Pons (tissue), 1 donor: ENCODE measurements around the gene TBC1D4.
A peak's percentile ranks its signal among the peaks of the same experiment; 100 is the strongest.
"Not testable (repeated sequence)": the region's sequence is repeated elsewhere in the genome, so short reads cannot be mapped to it uniquely, and the experiment has no call there.

Experiments used
- DNase-seq: peaks from one replicate; pipeline ENCODE4 v3.0.0-alpha.2; 2016; ENCODE audit warnings: low spot score

The TBC1D4 gene

DNA sequence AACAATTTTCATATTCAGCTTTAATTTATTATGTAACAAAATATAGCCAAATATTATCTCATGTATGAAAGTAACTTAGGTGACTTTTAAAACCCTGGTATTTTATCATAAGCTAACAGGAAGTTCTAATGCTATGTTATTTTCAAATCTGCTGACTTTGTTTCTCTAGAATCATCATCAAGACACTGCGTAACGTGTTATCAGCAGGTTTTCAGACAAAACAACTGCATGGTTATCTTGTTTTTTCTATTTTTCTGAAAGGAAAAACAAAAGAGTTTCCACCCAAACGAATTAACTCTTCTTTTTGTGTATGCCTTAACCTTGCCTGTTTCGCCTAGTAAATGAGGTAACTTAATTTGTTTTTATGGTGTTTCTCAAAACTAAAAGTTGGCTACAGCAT, 156.3 kb downstream of the TBC1D4 start:
- DNase-seq: no peak

DNA sequence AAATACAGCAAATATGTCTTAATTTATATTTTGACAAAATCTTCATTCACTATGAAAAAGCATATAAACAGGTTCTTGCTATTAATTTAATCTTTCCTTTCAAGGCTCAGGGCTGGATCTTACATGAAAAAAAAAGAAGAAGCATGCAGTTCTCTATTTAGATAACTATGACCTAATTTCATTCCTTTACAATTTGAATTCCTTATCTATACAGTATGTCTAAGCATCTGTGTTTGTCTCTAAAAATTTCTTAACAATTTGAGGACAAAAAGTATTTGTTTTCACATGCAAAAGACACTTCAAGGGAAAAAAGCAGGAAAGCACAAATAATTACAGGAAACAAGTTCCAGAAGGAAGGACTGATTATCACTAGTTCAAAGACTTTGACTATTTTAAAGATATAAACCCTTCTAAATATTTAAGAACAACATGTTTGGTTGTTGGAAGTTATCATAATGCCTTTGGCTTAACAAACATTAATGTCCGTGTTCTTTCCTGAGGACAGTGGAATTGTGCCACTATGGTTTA, 157.5 kb downstream of the TBC1D4 start:
- no peak for DNase-seq

DNA sequence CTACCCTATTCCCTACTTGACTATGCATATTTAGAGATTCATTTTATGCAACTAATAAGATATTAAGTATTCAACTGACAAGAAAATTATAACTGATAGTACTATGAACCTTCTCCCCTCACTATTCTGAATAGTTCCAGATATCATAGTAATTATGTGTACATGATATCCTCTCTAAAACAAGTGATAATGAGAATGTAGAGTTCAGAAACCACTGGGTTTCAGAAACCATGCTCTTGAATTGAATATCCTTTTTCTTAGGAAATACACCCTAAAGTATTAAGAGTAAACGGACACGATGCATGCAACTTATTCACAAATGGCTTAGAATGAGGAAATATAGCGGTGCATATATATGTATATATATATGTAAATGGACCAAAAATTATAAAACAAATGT, 160.9 kb downstream of the TBC1D4 start:
- no peak for DNase-seq

DNA sequence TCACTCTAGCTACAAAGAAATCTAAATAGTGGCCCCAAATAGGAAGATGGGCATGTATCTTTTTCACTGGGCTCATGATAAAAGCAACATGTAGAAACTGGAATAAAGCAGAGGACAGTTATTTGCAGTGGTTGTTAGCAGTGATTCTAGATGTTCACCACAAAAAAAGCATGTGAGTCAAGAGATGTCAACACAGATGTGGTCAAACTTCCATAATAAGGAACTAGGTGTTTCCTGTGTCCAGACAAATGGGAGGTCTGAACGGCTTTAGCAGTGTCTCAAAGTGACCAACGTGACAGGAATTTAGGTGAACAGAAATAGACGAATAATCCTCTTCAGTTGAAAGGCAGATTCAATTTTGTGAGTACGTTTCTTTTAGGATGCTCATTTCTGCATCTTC, 162.7 kb downstream of the TBC1D4 start:
- DNase-seq: peak; percentile 80

DNA sequence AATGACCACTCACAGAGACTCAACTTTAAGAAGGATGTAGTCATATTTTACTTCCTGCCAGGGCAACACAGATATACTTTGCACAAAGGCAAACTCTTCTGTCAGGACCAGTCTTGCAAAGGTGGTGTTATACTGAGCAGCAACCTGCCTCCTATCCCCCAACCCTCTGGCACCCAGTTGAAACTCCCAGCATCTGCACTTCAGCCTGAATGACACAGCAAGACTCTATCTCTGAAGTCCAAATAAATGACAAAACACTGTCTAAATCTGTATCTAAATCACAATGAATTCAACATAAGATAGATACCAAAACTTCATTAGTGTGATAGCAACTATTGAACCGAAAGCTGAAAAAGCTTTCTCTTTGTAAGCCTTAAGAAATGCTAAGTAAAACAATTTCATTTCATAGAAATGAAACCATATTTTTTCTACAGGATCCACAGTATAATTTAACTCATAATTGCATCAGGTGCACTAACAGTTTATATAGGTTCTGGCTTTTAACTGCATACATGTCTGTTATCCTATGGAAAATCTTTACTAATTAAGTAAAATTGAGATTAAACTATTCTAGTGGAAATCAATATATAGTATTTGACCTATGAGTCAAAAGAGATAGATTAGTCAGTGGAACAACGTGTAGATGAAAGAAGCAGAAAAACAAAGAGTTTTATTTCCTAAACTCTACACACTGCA, 163.7 kb downstream of the TBC1D4 start:
- no peak for DNase-seq

DNA sequence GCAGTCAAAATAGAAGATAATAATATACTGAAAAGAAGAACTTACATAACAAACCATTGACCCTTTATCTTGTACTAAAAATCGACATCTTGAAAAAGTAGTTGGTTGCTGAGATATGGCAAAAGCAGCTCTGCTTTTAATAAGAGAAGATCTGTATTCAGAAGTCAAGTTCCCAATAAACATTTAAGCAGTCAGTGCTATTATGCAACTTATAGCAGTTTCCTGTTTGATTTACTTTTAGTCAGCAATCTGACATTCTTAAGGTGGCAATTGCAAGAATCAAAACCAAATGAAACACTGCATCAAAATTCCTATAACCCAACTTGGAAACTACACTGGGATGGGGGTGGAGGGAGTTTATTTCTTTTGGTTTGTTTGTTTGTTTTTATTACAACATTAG, 165.5 kb downstream of the TBC1D4 start:
- DNase-seq: peak; percentile 22

DNA sequence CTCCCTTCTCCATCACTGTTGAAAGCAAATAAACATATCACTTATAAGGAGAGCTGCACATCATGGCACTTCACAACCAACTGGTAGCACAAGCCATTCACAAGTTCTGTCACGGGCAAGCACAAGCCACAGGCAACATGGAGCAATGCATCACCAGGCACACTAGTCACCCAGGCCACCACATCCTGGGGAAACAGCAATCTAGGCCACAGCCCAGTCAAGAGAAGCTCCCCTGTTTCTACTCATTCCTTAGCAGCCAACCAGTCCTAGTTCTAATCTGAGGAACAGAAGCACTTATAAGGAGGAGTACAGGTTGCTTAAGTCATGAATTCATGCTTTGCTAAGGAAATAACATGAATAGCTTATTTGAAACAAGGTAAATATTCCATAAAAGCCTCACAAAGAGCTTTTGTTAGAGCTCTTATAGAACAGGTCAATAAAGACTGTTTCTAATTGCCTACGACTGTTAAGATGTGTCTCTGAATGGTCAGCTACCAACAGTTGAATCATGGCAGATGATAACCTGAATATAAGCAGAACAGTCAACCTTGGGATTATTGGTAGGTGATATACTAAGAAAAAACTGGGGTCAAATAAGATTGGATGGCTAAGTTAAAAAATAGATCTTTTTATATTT, 169.0 kb downstream of the TBC1D4 start:
- no peak for DNase-seq

DNA sequence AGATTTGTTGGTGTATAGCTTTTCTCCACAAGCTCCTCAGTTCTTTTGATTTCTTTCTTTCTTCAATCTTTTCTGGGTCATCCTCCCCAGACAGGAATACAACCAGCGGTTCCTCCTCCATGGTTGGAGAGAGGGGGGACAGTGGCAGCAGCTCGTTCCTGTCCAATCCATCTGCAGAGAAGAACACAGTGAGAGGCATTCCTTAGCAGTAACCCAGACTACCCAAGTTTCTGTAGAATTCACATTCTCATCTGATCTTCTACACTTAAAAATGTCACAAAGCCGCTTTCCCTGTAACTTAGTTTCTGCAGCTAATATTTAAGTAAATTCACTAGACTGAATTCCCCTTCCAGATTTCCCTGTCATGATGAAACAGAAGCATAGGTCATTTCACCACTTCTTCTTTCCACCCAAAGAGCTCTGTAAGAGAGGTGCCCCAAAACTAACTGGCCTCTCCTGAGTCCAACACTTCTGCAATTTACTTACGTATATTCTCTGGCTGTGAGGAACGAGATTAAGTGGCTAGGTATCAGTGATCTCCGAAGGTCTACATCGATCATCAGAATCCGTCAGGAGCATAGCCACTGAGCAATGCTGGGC, 171.9 kb downstream of the TBC1D4 start:
- peak; percentile 67 for DNase-seq

DNA sequence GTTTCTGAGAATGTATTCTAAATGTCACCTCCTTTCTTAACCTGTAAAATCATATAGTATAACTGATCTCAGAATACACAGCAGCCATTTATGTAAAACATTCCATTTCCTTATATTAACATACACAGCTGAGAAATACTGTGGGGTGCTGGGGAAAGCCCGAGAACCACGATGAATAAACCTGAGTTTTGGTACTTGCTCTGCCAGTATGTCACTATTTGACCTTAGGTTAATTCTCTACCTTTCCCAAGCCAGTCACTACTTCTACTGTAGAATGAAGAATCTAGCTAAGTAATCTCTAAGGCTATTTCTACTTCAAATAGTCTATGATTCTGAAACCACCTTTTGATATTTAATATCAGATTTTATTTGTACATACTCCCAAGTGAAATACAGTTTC, 173.7 kb downstream of the TBC1D4 start:
- no peak for DNase-seq

DNA sequence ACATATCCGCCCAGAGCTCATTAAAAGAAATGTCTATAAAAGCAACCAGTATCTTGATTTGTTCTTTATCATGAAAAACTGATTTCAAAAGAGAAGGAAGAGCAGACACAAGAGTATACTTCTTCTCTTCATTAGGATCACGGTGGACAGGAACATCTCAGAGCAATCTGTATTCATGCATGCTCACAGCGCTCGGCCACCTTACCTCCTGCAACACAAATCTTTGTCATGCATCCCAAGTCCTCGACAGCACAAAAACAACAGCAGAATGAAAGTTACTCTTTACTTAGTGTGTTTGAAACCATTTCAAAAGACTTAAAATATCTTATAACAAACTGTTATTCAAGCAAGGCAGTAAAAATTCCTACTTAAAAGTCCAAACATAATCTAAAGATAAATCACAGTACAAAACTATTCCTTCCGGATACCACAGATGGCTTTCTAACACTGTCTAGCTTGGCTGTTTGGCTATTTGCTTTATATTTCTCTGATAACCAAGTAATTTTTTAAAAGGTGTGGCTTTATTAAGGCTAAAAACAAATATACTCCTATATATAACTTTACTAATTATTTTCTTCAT, 174.5 kb downstream of the TBC1D4 start:
- no peak for DNase-seq

DNA sequence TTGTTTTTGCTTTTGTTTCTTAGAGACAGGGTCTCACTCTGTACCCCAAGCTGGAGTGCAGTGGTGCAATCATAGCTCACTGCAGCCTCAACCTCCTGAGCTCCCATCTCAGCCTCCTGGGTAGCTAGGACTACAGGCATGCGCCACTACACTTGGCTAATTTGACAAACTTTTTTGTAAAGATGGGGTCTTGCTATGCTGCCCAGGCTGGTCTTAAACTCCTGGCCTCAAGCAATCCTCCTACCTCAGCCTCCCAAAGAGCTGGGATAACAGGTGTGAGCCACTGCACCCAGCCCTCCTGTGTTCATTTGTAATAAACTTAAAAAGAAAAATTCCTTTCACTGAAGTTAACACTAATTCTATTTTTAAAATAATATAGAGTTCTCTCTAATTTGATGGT, 175.0 kb downstream of the TBC1D4 start:
- DNase-seq: not testable (repeated sequence)

DNA sequence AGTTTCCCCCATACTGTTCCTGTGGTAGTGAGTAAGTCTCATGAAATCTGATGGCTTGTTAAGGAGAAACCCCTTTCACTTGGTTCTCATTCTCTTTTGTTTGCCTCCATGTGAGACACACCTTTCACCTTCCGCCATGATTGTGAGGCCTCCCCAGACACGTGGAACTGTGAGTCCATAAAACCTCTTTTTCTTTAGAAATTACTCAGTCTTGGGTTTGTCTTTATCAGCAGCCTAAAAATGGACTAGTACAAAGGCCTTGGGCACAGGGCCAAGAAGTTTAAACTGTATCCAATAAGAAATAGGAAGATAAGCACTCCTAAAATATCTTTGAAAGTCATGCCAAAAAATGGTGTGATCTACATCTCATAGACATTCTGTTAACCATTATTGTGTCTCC, 176.9 kb downstream of the TBC1D4 start:
- DNase-seq: no peak

DNA sequence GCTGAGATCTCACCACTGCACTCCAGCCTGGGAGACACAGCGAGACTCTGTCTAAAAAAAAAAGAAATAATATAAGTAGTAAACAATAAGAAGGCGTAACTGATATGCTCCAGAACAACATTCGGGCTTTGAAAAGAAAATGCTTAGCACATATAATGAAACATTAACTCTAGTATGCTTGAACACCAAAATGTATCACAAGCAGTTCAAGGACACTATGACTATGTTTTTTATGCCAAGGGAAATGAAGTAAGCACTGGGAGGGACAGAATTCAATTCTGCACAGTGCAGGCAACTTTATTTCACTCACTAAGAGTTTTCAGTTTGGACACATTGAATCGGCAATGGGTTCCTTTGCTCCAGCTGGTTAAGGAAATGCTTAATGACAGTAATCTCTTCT, 178.7 kb downstream of the TBC1D4 start:
- DNase-seq: no peak

DNA sequence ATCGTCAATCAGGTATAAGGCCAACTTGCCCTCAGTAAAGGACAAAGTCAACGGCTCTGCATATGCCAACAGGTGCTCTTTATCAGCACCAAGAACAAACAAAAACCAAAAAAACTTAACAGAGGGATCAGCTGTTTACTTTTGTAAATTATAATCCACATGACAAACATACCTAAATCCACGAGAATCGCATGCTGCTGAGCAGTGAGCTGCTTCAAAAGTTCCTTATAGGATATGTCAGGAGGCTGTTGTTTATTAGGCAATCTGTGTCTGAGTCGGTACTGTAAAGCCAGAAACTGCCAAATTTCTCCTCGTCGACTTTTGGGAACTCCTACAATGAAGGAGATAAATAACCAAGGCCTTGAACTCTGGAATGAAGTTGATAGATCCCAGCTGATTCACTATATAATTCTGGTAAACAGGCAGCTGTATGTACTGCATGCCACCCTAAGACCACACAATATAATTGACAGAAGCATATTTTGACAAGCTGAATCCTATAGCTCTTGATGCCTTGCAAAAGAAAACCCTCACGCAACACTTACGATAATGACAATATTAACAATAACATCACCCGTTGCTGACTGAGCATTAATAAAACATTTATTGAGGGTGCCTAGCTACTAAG, 179.8 kb downstream of the TBC1D4 start:
- DNase-seq: no peak

DNA sequence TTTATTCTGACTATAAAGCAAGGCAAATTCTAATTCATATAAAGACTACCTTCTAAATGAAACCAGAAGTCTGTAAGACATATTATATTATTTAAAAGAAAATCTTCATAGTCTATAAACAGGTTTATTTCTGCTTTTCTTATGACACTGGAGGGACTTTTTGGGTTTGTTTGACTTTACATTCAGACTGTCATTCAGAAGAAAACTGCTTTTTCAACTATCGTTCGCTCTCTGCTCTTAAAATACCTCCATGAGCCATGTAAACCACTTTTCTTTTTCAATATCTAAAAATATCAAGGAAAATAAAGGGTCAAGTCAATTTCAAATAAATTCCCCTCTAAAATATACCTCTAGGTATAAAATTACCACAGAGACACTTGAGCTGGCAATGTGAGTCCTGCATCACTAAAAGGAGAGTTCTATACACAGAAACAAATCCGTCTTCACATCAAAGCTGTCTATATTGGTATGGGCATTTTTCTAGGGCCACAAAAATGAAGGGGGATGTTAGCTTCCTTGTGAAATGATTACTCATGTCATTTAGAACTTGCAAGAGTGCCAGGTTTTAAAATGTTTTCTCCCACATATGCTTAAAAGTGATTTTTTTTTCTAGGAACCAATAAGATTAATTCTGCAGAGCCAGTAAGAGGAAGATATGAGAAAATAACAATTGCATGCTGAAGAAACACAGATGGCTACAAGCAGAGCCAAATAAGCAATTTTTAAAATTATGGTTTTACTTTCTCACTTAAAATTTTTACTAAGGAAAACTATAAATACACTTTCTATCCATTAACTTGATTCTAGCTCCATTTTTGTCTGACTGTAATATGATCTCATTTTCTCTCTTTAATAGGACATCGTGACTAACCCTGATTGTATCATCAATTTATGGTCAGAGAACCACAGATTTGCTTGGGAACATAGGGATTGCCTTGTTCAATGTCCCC, 181.8 kb downstream of the TBC1D4 start:
- no peak for DNase-seq

DNA sequence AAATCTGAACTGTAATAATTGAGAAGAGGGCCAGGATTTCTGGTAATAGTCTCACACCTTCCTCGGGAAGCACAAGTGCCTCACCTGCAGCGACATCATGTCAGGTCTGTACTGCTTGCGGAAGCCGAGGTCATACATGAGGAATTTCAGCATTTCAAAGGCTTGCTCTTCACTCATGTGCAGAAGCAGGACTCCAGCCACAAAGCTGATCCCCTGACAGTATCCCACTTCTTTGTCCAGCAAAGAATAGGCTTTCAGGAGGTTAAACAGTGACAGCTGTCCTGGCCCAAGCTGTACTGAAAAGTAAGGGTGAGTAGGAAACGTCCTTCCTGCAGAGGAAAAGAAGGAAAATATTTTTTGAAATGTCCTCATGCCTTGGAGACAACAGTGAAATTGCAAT, 182.7 kb downstream of the TBC1D4 start:
- DNase-seq: no peak

DNA sequence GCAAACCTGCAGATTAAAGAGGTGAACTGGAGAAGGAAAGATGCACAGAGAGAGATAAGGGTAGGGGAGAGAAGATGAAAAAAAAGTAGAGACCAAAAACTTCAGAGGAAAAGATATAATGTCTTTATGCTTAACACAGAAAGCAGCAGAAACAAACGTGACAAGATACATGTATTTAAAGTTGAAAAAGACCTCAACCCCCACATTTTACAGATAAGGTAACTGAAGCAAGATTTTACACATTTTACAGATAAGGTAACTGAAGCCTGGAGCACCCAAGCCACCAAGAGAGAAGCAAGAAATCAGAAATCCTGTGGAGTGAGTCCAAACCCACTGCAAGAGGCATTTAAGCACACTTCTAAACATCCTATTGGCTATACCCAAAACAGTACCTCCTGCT, 185.3 kb downstream of the TBC1D4 start:
- DNase-seq: no peak

DNA sequence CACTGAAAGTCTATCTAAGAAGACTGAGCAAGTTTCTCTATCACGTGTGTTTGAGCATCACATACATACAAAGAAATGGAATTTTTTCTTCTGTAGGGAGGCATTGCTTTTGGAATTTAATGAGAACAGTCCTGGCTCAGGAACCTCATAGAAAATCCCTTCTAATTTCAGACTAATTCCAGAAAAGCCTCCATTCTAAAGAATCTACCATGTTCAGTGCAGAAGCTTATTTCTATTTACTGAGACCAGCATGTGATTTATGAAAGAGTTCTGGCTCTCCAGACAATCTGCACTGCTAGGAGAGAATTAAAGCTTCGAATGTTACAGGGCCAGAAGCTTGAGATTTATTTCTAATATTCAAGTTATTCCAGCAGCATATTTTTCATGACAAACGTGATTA, 186.8 kb downstream of the TBC1D4 start:
- no peak for DNase-seq

DNA sequence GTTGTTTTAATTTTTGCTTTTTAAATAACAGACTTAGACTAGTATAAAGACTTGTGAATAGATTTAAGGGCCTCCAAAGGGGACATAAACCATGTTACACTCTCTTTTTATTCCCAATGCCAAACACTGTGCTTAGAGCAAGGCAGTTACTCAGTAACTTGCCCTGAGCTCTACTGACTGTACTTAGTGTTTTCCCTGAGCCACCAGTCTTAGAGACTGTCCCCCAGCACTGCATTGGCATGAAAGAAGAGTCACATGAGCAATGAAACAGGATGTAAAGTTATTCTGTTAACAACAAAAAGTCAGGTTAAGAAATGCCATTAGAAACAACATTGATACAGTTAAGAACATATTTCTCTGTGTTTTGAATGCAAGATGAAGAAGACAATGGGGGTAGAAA, 187.9 kb downstream of the TBC1D4 start:
- DNase-seq: no peak

DNA sequence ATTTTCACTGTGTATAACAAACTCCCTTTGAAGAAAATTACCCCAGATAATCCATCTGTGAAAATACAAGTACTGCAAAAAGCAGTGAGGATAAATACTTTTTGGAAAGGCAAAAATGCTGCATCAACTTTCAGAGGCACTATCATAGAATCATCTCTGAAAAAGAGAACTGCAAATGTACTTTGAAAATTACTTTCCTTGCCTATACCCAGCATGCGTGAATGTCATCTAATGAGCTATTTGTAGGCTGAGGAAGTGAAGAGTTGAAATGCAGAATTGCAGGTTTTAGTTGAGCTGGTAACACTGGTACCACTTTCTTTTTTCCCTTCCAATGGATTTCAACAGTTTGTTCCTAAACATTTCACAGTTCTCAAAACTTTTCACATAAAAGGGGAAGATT, 196.7 kb downstream of the TBC1D4 start:
- peak; percentile 58 for DNase-seq

DNA sequence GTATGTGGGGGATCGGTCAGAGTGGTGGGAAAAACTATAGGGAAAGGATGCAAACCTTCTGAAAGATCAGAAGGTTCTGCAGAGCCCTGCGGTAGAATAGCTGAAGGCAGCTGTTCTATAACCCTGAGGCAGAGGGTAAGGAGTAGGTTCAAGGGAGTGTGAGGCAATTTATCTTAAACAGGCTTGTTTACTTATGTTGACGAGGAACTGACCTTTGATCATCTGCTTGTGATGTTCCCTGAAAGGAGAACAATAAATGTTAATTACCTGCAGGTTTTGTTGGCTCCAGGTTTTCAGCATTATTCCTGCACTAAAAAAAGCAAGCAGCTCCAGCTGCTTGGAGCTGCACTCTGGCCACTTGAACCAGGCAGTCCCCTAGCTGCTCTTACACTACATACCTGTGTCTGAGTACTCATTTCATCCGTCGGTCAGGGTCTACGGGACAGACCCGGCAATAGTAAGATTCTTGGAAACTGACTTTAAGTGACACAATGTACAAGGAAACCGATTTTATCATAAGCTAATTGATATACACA, 202.1 kb downstream of the TBC1D4 start:
- no peak for DNase-seq
